Left lung (tissue), 10 donors: Measurements from ENCODE around the gene ISCA2. TPM values are rescaled to one million over a fixed set of nuclear protein-coding genes. Genes with fewer than 3 reads are reported as not detected.

Source experiments
- ATAC-seq: fragments of 200-7000 bp; cut with Tn5 transposase; one replicate; pipeline ENCODE4 v1.9.1; 2020; ENCODE audit warnings: moderate library complexity
- DNase-seq, 4 donors: peaks; one replicate each; pipeline ENCODE4 v3.0.0-alpha.2; 2013 to 2020
- H3K27ac ChIP-seq, 2 donors: fragments of 200-600 bp; sonication (generic) in 1 of 2; one replicate each; pipeline versions ENCODE4 v1.5.0 to v1.8.0; 2020 to 2021
- H3K27me3 ChIP-seq, 2 donors: fragments of 200-600 bp; sonication (generic) in 1 of 2; one replicate each; pipeline versions ENCODE4 v1.5.0 to v1.8.0; 2020 to 2021
- H3K36me3 ChIP-seq, 2 donors: fragments of 200-600 bp; sonication (generic) in 1 of 2; one replicate each; pipeline versions ENCODE4 v1.5.0 to v1.8.0; 2020 to 2021
- H3K4me1 ChIP-seq, 2 donors: fragments of 200-600 bp; one replicate each; pipeline ENCODE4 v1.8.0; 2021
- H3K4me3 ChIP-seq, 2 donors: fragments of 200-600 bp; sonication (generic) in 1 of 2; one replicate each; pipeline versions ENCODE4 v1.5.0 to v1.8.0; 2020 to 2021; ENCODE audit warnings: mild to moderate bottlenecking in 1 of 2
- H3K9me3 ChIP-seq, 2 donors: fragments of 200-600 bp; sonication (generic) in 1 of 2; one replicate each; pipeline versions ENCODE4 v1.5.0 to v1.8.0; 2020 to 2021
- CTCF ChIP-seq, 2 donors: fragments of 200-600 bp; sonication (generic) in 1 of 2; IDR thresholded peaks; one replicate each; pipeline versions ENCODE4 v1.5.0 to v1.8.0; 2021; ENCODE audit warnings: antibody characterized with exemption in 2 of 2
- intact Hi-C, 2 donors: fragments of 100-400 bp; cut with DNase I; formaldehyde crosslinking; loops; one replicate each; pipeline versions ENCODE4 v1.11.2 to v1.14.2; 2022
- polyA plus RNA-seq, 6 donors: library from polyadenylated mRNA; unstranded; fragments of 120-200 nt; gene quantifications; one replicate each; pipeline ENCODE4 v1.2.1, GENCODE V29; 2013; ENCODE audit not compliant: insufficient read length in 6 of 6
- total RNA-seq, 2 donors: library from RNA; stranded (reverse); fragmentation: NEBNext Ultra II Directional; extraction: Animal tissue kit (Norgen Biotek cat#: 25700); gene quantifications; one replicate each; pipeline ENCODE4 v1.2.1, GENCODE V29; 2021
- donor health status: DM: no; HTN: yes; CAD: no.
- donor health status: DM: no; HTN: no; CAD: no.

ISCA2 gene
- total and polyA plus RNA-seq, 8 donors = 22.7 to 35.2 (median 30.8) TPM

- Histone ChIP-seq H3K9me3 (no peaks in the 10 kb centered on the region), H3K36me3 (peaks cover 0 to 5% of the 10 kb centered on the region in 2 donors), H3K27ac (no peak overlapping the region), H3K4me1 (peaks cover 0 to 5% of the 10 kb centered on the region in 2 donors), H3K4me3 (no peak overlapping the region), H3K27me3 (no peaks in the 10 kb centered on the region)
- ATAC-seq (no peak), DNase-seq (no peak)
- TF ChIP-seq CTCF (IDR thresholded peaks at IDR 0.05) = no peak
- intact Hi-C loops = no loop called here
These were observed 28.8 kb upstream of the ISCA2 start for GRCh38 chr14:74464785-74465184.

- intact Hi-C loops = no loop called here
- H3K36me3 ChIP-seq = peaks cover 0 to 11% of the 10 kb centered on the region in 2 donors
- peaks cover 0 to 10% of the 10 kb centered on the region in 2 donors for H3K4me1 ChIP-seq
- no peaks in the 10 kb centered on the region for H3K27me3 ChIP-seq
- ATAC-seq (no peak), DNase-seq (no peak)
- H3K27ac ChIP-seq = no peak overlapping the region
- no peak overlapping the region for H3K4me3 ChIP-seq
- TF ChIP-seq CTCF (IDR thresholded peaks at IDR 0.05) = no peak
- no peaks in the 10 kb centered on the region for H3K9me3 ChIP-seq
These were observed 28.2 kb upstream of the ISCA2 start for GRCh38 chr14:74465335-74465734.

- Histone ChIP-seq H3K36me3 (peaks cover 0 to 31% of the 10 kb centered on the region in 2 donors), H3K27me3 (no peaks in the 10 kb centered on the region), H3K9me3 (no peaks in the 10 kb centered on the region), H3K4me1 (peaks cover 0 to 10% of the 10 kb centered on the region in 2 donors), H3K27ac (no peak overlapping the region), H3K4me3 (no peak overlapping the region)
- DNase-seq (no peak), ATAC-seq (no peak)
- intact Hi-C loops = no loop called here
- TF ChIP-seq CTCF (IDR thresholded peaks at IDR 0.05) = no peak
These were observed 25.1 kb upstream of the ISCA2 start for GRCh38 chr14:74468513-74468912.

- intact Hi-C loops = no loop called here
- H3K4me1 ChIP-seq = peaks cover 0 to 10% of the 10 kb centered on the region in 2 donors
- no peak overlapping the region for H3K4me3 ChIP-seq
These were observed 23.7 kb upstream of the ISCA2 start for GRCh38 chr14:74469548-74470518.

More at GRCh38 chr14:74469548-74470518, 23.7 kb upstream of the ISCA2 start:
- Histone ChIP-seq H3K36me3 (peaks cover 0 to 44% of the 10 kb centered on the region in 2 donors), H3K27ac (no peak overlapping the region), H3K27me3 (no peaks in the 10 kb centered on the region), H3K9me3 (no peaks in the 10 kb centered on the region)
- TF ChIP-seq CTCF (IDR thresholded peaks at IDR 0.05) = no peak
- ATAC-seq = no peak
- DNase-seq = no peak
